ENCODE measurements around the gene BRAF. TPM values are rescaled to one million over a fixed set of nuclear protein-coding genes. Genes with fewer than 3 reads are reported as not detected.

Gene BRAF
- total RNA-seq, 1 donor from 2014 or later = 40.9 TPM

DNA sequence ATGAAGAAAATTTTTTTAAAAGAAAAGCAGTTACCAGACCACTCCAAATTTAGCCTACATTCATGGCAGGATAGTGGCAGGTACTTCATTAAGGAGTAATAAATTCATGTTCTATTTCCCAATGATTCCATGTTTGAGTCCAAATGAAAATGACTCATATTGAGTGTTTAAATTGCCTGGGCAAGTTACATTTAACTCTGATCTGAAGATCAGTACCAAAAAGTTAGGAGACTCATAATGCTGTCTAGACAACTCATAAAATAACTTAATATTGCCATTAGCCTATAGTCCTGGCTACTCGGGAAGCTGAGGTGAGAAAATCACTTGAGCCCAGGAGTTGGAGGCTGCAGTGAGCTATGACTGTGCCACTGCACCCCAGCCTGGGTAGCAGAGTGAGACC is 13.0 kb downstream of the BRAF start:
- DNase-seq = no peak
- TF ChIP-seq, protein P1, sequence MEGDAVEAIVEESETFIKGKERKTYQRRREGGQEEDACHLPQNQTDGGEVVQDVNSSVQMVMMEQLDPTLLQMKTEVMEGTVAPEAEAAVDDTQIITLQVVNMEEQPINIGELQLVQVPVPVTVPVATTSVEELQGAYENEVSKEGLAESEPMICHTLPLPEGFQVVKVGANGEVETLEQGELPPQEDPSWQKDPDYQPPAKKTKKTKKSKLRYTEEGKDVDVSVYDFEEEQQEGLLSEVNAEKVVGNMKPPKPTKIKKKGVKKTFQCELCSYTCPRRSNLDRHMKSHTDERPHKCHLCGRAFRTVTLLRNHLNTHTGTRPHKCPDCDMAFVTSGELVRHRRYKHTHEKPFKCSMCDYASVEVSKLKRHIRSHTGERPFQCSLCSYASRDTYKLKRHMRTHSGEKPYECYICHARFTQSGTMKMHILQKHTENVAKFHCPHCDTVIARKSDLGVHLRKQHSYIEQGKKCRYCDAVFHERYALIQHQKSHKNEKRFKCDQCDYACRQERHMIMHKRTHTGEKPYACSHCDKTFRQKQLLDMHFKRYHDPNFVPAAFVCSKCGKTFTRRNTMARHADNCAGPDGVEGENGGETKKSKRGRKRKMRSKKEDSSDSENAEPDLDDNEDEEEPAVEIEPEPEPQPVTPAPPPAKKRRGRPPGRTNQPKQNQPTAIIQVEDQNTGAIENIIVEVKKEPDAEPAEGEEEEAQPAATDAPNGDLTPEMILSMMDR (IDR thresholded peaks at IDR 0.05; ENCODE audit: partially characterized antibody, unreplicated experiment) = no peak
- Mint-ChIP-seq H3K27me3 (ENCODE audit: unreplicated experiment) (peaks cover 8% of the 10 kb centered on the region), H3K36me3 (ENCODE audit: unreplicated experiment) (no peaks in the 10 kb centered on the region), H3K9me3 (ENCODE audit: unreplicated experiment) (no peaks in the 10 kb centered on the region), H3K4me1 (ENCODE audit: low read depth, unreplicated experiment) (no peaks in the 10 kb centered on the region), H3K27ac (ENCODE audit: unreplicated experiment) (no peak overlapping the region), H3K4me3 (ENCODE audit: unreplicated experiment) (no peak overlapping the region)

DNA sequence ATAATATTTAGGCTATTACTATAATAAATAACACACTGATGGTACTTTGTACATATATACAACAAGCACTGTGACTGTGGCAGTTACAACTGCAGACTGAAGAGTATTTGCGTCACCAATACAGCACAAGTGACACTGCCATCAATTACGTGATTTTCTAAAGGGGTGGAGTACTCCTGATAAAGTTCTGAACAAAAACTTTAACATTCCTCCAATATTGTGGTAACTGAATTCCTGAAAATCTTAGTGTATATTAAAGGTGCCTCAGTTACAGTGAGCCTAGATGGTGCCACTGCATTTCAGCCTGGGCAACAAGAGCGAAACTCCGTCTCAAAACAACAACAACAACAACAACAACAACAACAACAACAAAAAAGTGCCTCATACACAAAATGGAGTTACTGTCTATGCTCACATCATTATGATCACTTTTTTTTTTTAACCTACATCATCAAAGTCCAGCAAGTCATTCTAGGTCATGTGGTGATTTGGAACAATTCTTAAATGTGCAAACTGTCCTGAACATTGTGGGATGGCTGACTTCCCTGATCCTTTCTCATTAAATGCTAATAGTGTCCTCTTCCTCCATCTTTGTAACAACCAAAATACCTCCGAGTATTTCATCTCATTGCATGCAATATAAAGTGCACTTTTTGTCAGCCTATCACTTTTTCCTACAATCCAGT is 15.1 kb downstream of the BRAF start:
- TF ChIP-seq, protein P1 (IDR thresholded peaks at IDR 0.05; ENCODE audit: partially characterized antibody, unreplicated experiment) = no peak
- Mint-ChIP-seq H3K4me1 (ENCODE audit: low read depth, unreplicated experiment) (no peaks in the 10 kb centered on the region), H3K36me3 (ENCODE audit: unreplicated experiment) (no peaks in the 10 kb centered on the region), H3K4me3 (ENCODE audit: unreplicated experiment) (no peak overlapping the region), H3K27ac (ENCODE audit: unreplicated experiment) (no peak overlapping the region), H3K9me3 (ENCODE audit: unreplicated experiment) (peaks cover 2% of the 10 kb centered on the region), H3K27me3 (ENCODE audit: unreplicated experiment) (peaks cover 8% of the 10 kb centered on the region)
- DNase-seq = no peak

DNA sequence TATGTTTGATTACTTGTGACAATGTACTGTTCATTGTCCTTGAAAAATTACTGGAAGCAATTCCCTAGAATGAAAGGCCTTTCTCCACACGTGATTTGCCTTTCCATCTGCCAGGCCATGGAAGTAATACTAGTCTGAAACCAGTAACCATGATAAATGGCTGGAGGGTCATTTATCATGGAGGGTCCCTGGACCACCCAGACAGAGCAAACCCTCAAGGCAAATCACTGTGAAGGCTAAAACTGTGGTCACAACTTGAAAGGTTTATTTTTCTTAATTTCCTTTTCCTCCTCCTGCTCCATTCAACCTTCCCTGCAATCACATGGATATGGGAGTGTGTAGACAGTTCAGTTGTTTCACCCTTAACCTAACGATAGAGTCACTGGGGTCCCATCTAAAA is 16.4 kb downstream of the BRAF start:
- H3K36me3 Mint-ChIP-seq (ENCODE audit: unreplicated experiment) = peaks cover 7% of the 10 kb centered on the region
- H3K4me1 Mint-ChIP-seq (ENCODE audit: low read depth, unreplicated experiment) = no peaks in the 10 kb centered on the region
- no peak overlapping the region for H3K4me3 Mint-ChIP-seq (ENCODE audit: unreplicated experiment)
- DNase-seq = no peak
- peaks cover 8% of the 10 kb centered on the region for H3K27me3 Mint-ChIP-seq (ENCODE audit: unreplicated experiment)
- TF ChIP-seq, protein P1 (IDR thresholded peaks at IDR 0.05; ENCODE audit: partially characterized antibody, unreplicated experiment) = no peak
- H3K27ac Mint-ChIP-seq (ENCODE audit: unreplicated experiment) = no peak overlapping the region
- peaks cover 2% of the 10 kb centered on the region for H3K9me3 Mint-ChIP-seq (ENCODE audit: unreplicated experiment)

DNA sequence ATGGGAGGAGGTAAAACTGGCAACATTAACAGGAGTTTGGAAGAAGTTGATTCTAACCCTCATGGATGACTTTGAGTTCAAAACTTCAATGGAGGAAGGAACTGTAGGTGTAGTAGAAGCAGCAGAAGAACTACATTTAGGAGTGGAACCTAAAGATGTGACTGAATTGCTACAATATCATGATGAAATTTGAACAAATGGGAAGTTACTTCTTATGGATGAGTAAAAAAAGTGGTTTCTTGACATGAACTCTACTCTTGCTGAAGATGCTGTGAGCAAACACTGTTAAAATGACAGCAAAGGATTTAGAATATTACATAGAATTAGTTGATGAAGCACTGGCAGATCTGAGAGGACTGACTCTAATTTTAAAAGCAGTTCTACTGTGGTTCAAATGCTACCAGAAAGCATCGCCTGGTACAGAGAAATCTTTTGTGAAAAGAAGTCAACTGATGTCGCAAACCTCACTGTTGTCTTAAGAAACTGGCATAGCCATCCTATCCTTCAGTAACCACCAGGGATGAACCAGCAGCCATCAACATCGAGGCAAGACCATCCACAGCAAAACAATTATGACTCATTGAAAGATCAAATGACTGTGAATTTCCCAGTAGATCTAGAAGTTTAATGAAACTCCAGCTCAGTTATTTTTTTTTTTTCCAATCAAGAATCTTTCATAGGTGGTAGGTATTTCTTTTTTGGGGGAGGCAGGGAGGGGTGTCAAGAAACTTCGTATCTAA is 20.8 kb downstream of the BRAF start:
- no peak overlapping the region for H3K4me3 Mint-ChIP-seq (ENCODE audit: unreplicated experiment)
- peaks cover 12% of the 10 kb centered on the region for H3K4me1 Mint-ChIP-seq (ENCODE audit: low read depth, unreplicated experiment)
- peaks cover 2% of the 10 kb centered on the region for H3K9me3 Mint-ChIP-seq (ENCODE audit: unreplicated experiment)
- no peaks in the 10 kb centered on the region for H3K27me3 Mint-ChIP-seq (ENCODE audit: unreplicated experiment)
- H3K27ac Mint-ChIP-seq (ENCODE audit: unreplicated experiment) = no peak overlapping the region
- TF ChIP-seq, protein P1 (IDR thresholded peaks at IDR 0.05; ENCODE audit: partially characterized antibody, unreplicated experiment) = no peak
- peaks cover 14% of the 10 kb centered on the region for H3K36me3 Mint-ChIP-seq (ENCODE audit: unreplicated experiment)
- no peak for DNase-seq

All from glutamatergic neuron (in vitro differentiated cells).